SHP77 (cell line): ENCODE results near the gene LHFPL4.
"Not testable (repeated sequence)": the region's sequence is repeated elsewhere in the genome, so short reads cannot be mapped to it uniquely, and the experiment has no call there.

Experiments
- DNase-seq, 2 experiments: peaks; one replicate each; lab custom pipeline; 2025; lab: John Stamatoyannopoulos, UW

LHFPL4 gene

DNA sequence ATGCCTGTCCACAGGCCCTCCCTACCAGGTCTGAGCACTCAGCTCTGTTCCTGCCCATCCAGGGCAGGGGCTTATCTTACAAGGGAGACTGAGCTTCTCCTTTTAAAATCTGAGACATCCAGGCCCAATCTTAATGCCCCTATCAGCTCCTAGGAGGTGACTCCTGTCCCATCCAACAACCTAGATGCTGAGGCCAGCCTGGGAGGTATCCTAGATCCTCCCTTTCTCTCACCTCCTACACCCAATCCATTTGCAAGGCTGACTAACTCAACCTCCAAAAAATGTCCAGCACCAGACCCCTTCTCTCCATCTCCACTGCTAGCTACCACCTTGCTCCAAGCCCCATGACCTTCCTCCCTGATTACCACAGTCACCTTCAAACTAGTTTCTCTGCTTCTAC lies 17.4 kb downstream of the LHFPL4 start:
- no peak for DNase-seq

DNA sequence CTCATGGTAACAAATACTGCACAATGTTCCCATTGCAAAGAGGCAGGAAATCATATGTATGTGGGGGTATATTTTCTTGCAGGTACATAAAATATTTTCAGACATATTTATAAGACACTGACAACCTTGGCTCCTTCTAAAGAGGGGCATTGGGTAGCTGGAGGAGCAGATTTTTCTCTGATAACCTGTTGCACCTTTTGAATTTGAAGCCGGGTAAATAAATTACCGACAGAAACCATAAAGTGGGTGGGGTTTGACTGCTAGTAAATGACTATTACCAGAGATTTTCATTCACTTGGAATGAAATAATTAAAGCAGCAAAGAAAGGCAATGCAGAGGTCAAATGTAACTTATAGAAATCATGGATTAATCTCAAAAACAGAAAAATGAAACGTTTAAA lies 19.2 kb downstream of the LHFPL4 start:
- no peak for DNase-seq

DNA sequence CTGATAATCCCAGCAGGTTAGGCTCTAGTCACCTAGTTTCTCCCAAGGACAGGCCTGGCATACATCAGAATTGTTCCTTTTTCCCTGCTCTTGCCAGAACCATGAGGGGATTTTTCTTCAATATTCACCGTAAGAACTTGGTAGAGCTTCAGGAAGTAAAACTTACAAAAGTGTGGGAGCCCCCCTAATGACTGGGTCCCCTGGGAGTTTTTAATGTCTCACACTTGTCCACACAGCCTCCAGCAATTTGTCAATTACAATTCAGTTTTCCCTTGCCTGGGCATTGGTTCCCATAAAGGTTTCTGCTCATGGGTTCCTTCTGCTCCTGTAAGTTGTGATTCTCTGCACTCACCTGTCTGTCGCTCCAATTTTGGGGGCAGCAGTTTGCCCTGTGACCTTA lies 28.5 kb downstream of the LHFPL4 start:
- no peak for DNase-seq

DNA sequence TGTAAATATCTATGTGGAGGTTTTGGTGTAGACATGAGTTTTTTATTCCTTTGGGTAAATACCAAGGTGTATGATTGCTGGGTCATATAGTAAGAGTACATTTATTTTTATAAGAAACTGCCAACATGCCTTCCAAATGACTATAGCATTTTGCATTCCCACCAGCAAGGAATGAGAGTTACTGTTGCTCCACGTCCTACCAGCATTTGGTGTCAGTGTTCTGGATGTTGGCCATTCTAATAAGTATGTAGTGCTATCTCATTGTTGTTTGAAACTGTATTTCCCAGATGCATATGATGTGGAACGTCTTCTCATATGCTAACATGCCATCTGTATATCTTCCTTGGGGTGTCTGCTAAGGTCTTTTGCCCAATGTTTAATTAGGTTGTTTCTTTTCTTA lies 38.7 kb downstream of the LHFPL4 start:
- no peak for DNase-seq

DNA sequence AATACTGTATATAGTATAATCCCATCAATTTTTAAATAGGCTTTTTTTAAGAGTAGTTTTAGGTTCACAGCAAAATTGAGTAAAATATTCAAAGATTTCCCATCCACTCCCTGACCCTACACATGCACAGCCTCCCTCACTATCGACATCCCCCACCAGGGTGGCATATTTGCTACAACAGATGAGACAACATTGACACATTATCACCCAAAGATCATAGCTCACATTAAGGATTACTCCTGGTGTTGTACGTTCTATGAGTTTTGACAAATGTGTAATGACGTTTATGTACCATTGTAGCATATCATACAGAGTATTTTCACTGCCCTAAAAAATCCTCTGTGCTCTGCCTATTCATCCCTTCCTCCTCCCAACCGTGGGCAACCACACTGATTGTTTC lies 39.3 kb downstream of the LHFPL4 start:
- no peak for DNase-seq

DNA sequence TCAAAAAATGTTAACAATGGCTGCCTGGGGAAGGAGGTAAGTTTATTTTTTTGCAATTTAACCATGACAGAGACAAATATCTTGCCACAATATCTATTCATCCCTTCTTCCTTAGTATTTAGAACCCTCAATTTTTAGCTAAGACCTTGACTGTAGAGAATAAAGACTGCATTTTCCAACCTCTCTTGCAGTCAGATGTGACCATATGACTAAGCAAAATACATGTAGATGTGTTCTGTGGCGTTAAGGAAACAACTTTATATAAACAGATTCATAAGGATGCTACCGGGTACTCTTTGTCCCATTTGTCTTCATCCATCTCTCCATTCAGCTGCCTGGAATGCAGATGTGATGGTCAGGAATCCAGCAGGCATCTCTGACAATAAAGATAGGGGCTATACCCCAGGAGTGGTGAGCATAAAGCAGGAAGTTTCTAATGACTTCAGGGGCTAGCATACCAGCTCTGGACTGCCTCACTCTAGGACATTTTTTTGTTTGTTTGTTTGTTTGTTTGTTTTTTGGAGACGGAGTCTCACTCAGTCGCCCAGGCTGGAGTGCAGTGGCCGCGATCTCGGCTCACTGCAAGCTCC lies 41.1 kb downstream of the LHFPL4 start:
- DNase-seq, result no peak

DNA sequence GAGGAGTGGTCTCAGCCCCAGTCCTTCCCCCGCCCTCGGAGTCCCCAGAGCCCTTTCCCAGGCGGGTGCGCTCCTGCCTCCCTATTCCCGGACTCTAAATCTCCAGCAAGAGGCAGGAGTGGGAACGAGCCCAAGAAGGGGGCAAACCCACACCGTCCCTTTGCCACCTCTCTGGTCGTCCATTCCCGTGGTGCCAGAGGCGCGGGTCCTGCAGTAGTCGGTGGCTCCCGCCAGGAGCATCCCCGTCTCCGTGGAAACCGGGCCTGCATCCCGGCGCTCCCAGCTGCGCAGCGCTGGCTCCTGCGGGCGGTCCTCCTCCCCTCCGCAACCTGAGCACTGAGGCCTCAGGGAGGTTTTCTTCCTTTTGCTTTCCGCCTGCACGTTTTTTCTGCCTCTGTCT lies 44.8 kb downstream of the LHFPL4 start:
- DNase-seq, result no peak

DNA sequence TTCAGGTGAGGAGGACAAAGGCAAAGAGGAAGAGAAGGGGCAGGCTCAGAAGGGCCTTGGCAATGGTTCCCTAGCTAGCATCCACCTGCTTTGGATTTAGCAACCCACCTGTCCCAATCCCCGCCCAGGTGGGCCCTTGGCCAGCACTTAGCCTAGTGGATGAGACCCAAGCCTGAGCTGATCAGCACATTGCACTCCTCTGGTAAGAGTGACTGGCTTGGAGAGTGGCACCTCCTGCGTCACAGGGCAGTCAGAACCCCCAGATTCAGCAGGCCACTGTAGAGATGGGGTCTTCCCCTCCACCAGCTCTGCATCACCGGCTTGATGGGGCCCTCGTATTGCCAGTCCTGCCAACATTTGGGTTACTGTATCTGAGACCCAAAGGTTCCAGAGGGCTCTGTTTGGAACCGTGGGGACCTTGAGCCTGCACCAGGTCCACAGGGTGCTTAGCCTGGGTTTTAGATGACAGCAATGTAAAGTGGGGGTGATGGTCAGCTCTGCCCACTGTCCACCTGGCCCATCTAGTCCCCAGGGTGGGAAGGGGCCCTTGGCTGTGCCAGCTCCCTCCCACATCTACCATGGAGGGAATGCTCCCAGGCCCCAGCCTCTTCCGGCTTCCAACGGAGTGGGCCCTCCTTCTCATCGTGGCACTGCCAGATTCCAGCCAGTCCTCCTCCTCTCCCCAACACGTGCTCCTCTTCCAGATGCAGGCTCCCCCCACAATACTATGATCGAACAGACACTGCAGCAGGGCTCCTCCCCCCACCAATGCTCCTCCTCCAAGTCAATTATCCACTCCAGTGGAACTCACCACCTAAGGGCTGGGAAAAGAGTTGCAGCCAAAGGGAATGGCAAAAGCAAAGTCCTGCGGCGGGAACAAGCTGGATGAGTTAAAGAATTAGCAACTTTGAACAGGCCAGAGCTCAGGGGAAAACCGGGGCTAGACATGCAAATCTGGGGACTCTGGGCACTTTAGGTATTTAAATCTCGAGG lies 45.7 kb downstream of the LHFPL4 start:
- no peak for DNase-seq

DNA sequence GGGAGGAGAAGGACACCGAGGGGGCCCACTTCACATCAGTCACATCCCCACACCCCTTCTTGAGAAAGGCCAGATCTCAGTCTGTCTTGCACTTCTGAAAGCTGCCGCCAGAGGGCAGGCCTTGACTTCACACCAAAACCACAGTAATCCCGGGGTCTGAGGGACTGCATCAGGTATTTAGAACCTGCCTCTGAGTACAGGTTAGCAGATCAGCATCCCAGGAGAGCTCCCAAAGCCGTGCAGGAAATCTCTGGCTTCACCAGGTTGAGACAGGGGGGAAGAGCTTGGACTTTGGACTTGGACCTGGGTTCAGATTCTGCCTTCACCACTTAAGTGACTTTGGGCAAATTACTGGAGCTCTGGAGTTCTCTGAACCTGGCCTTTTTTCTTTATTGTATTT lies 50.3 kb downstream of the LHFPL4 start:
- peak; percentile 51 to 72 for DNase-seq

DNA sequence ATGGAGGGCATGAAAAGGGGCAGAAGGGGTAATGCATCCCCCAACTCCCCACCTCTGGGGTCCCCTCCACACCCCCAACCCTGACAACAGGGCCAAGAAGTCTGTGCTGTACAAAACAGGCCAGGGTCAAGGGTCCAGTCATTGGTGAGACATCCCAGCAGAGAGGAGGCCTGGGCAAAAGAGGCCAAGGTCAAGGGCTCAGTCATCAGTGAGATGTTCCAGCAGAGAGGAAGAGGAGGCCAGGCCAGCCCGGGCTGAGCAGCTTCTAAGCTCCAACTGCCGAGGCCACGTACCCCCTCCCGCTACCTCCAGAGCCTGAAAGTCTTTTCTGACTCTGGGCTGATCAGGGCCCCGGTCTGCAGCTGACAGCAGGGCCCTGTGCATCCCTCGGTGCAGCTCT lies 52.4 kb downstream of the LHFPL4 start:
- no peak for DNase-seq

DNA sequence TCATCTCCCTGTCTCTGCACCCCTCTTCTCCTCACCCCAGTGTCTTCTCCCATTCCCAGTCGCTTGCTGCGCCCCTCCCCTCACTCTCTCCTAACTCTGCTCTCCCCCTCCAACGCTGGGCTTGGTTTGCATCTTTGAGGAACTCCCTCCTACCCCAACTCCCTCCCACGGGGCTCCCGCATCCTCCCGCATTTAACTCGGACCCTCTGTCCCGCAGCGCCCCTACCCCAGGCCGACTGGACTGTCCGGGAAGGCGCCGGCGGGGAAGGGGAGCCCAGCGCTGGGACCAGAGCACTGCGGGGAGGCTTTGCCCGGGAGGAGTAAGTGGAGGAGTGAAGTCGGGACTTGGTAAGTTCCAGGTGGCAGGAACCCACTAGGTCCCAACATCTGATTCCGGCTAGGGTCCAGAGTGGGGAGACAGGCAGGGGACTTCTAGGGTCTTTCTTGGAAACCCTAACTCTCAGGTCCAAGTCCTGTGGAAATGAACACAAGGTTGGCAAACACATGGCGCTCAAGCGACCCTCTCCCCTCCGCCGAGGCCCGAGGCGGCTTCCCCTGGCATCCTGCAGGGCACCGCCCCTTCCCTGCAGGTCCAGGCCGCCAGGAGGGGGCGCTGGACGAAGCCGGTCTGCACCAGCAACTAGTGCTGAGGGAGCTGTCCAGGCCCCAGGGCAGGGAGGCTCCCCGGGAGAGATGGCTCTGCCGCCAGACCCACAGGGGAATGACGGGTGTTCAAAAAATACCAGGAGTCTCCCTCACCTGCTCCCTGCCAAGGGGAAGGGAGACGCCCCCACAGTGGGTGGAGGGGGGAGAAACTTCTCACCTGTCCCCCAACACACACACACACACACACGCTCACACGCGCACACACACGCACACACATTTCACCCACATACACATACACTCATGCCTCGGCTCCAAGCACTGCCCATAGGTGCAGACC lies 53.2 kb downstream of the LHFPL4 start:
- peak; percentile 6 to 54 for DNase-seq

DNA sequence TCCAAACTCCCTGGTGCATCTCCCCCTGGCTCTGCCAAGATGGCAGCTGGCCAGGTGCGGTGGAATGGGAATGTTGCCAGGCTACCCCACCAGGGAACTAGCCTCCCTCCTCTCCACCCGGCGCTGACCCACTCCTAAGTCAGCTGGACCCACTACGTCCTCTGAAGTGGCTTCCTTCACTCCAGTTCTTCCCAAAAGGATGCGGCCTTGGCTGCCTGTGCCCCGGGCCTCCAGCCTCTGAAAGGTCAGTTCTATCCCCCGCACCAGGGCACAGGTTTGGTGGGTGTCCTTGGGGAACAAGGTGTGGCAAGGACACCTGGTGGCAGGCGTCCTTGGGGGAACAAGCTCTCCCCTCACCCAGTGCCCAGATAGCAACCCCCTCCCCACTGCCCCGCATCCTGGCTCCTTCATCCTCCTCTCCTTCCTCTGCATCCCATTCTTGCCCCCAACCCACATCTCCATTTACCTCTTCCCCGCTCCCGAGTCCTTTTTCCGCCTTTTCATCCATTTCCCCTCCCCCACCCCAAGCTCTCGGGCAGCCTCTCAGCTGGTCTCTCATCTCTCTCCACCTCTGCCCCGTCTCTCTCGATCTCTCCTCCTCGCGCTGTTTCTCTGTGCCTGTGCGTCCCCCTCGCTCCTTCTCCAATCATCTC lies 54.0 kb downstream of the LHFPL4 start:
- no peak for DNase-seq

DNA sequence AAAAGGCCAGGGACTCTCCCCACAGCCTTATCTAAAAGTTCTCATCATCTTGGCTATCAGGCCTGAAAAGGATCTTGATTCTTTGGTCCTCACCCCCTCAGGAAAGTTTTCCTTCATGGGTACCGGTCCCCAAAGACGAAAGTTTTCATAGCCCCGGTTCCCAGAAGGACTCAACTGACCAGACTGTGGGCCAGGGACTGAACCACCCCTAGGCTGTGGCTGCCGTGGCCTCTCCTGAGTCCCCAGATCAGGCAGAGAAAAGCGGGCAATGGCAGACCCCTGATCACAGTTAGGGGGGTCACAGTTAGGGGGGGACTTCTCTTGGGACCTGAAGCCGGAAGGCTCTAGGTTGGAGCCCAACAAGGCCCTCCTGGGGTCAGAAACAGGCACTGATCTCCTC lies 54.8 kb downstream of the LHFPL4 start:
- no peak for DNase-seq

DNA sequence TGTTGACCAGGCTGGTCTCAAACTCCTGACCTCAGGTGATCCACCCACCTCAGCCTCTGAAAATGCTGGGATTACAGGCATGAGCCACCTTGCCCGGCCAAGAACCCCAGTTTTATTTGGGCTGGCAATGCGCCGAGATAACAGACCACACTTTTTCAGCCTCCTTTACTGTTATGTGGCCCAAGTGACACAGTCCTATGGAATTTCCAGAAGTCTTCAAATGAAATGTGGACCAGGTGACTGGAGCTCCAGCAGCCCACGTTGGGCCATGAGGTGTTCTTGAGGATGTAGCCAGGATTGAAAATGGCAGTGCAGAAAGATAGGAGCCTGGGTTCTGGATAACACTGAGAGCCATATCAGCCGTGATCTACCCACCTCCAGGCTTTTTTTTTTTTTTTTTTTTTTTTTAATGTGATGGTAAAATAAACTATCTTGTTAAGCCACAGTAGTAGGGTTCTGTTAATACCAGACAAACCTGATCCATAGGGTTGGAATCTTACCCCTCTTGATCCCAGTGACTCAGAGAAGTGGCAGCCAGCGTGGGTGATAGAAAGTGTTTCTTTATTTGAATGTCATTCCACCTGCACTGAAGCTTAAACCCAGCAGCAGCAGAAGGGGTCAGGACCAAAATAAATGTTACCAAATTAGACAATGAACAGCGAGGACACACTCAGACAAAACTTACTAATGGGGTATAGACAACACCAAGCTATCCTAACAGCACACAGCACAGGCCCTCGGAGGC lies 55.6 kb downstream of the LHFPL4 start:
- no peak for DNase-seq

DNA sequence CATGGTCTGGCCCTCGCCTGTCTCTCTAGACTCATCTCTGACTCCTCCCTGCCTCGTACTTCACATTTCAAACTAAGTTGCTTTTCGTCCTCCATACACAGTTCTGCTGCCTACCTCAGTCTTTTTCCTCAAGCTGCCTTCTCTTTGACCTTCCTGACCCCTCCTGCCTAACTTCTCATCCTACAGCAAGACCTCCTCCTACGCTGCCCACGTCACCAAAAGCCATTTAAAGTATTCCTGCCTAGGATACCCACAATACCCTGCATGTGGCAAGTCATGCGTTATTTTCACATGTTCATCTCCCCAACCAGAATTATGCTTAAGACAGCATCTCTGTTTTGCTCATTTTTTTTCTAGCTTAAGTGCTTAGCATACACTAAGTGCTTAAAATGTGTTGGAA lies 56.7 kb downstream of the LHFPL4 start:
- DNase-seq, result no peak

DNA sequence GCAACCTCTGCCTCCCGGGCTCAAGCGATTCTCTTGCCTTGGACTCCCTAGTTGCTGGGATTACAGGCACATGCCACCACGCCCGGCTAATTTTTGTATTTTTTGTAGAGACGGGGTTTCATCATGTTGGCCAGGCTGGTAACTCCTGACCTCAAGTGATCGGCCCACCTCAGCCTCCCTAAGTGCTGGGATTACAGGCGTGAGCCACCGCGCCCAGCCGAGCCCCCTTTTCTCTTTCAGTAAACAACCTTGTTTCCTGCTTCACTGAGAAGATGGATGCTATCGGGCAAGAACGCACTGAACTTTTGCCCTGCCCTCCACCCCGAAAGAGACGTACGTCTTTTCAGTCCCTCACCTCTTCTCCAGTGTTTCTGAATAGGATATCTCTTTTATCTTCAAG lies 59.6 kb downstream of the LHFPL4 start:
- DNase-seq, result not testable (repeated sequence)

DNA sequence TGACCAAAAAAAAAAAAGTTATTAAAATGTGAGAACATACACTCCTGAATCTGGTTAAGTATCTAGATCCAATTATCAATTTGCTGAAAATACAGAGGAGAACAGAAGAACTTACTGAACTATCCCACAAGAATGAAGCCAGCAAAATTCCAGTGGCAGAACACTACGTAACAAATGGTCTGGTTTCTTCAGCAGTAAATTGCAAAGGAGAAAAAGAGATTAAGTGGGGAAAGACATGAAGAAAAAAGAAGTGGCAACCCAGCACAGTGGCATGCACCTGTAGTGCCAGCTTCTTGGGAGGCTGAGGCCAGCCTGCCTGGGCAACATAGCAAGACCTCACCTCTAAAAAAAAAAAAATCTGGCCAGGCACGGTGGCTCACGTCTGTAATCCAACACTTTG lies 62.1 kb downstream of the LHFPL4 start:
- no peak for DNase-seq

DNA sequence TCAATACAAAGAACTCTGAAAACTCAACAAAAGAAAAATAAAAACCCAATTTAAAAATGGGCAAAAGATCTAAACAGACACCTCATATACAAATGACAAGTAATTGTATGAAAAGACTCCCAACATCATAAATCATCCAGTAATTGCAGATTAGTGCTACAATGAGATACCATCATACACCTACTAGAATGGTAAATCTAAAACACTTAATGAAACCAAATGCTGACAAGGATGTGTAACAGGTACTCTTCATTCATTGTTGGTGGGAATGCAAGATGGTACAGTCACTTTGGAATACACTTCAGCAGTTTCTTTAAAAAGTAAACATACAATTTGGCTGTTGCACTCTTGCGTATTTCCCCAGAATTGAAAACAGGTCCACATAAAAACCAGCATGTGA lies 68.4 kb downstream of the LHFPL4 start:
- no peak for DNase-seq

DNA sequence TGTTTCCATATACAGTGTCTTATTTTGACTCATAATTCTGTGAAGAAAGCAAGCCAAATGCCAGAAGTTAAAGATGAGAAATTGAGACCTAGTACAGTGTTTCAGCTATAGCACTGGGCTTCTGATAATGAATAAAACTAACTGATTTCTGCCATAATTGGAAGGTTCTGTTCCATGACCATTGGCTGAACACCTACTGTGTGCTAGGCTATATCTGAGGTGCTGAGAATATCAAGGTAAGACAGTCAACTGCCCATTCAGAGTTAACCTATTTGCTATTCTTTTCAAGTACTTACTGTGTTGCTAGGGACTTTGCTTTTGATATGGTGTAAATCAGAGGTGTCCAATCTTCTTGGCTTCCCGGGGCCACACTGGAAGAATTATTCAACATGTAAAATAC lies 73.4 kb downstream of the LHFPL4 start:
- DNase-seq, result no peak

DNA sequence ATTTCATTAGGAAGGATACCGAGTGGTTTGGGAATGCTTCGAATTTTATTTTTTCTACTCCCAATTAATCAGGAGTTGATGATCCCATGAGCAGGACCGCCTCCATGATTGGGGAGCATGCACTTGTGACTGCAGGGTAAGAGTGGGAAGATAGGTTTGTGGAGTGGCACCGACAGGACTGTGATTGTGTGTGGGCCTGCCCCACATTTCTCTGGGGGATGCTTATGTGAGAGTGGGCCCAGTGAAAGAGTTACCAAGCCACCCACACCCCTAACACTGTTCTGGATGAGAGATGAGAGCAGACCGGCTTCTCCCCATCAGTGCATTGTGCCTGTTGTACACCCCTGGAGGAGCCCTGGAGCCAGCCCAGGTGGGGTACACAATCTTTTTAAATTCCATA lies 76.7 kb downstream of the LHFPL4 start:
- no peak for DNase-seq

DNA sequence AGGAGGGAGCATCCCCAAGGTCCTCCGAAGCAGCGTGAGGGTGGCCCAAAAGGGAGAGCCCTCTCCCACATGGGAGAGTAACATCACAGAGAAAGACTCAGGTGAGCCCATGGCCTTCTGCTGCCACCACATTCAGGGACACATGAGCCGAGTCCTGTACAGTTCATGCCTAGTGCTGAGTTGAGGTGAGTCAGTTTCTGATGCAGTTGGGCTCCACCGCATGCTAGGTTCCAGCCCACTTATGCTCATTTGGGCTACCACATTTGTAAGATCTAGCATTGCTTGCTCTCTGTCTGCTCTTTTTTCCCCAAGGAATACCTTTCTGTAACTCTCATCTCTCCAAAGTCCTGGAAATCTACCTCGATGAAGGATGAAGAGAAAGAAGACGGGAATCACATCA lies 79.1 kb downstream of the LHFPL4 start:
- DNase-seq, result no peak
